ENCODE measurements around the gene COL7A1. TPM values are rescaled to one million over a fixed set of nuclear protein-coding genes. Genes with fewer than 3 reads are reported as not detected.

Gene COL7A1
- total RNA-seq, 1 experiment from 2014 or later, result 91.2 TPM

DNA sequence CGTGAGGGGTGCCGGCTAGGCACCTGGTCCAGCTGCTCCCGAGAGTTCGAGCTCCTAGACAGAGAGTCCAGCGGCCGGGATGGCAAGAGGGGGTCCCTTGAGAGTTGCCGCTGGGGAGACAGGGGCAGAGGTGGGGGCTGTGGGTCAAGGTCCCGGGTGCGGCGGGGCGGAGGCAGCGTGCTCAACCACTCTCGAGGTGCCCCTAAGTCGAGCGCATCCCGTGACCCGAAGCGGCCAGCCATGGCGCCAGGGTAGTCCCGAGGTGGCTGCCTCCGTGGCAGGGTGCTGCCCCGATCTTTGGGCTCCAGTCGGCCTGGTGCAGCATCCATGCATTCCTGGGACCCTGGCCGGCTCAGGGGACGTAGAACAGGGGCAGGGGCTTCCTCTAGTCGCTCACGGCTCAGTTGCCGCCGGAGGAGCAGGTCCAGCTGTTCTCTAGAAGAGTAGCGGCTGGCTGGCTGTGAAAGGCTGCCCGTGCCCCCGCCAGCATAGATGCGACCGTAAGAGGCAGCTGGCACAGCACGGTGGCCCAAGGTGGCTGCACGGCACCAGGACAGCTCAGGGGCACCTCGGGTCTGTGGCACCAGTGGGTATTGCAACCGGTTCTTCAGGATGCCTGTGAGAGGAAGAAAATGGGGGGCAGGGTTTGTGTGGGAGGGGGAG is 44.9 kb upstream of the COL7A1 start:
- intact Hi-C loops (cut with micrococcal nuclease; ENCODE audit: unreplicated experiment), result no loop called here
- Histone ChIP-seq H3K4me3 (no peak overlapping the region), H3K27me3 (ENCODE audit: insufficient read depth, low read depth) (no peaks in the 10 kb centered on the region), H3K4me1 (replicated peaks; ENCODE audit: insufficient read depth) (no peaks in the 10 kb centered on the region), H3K9me3 (ENCODE audit: insufficient read depth, low read depth) (no peaks in the 10 kb centered on the region), H3K79me2 (ENCODE audit: low read depth) (no peaks in the 10 kb centered on the region), H2AFZ (no peak overlapping the region), H3K27ac (no peak overlapping the region), H4K20me1 (ENCODE audit: insufficient read depth) (no peaks in the 10 kb centered on the region), H3K36me3 (ENCODE audit: low read depth) (no peaks in the 10 kb centered on the region), H3F3A (ENCODE audit: insufficient read depth, low read depth) (no peaks in the 10 kb centered on the region), H3K4me2 (no peak overlapping the region), H3K9me2 (ENCODE audit: insufficient read depth) (no peaks in the 10 kb centered on the region)
- TF ChIP-seq, protein P1, sequence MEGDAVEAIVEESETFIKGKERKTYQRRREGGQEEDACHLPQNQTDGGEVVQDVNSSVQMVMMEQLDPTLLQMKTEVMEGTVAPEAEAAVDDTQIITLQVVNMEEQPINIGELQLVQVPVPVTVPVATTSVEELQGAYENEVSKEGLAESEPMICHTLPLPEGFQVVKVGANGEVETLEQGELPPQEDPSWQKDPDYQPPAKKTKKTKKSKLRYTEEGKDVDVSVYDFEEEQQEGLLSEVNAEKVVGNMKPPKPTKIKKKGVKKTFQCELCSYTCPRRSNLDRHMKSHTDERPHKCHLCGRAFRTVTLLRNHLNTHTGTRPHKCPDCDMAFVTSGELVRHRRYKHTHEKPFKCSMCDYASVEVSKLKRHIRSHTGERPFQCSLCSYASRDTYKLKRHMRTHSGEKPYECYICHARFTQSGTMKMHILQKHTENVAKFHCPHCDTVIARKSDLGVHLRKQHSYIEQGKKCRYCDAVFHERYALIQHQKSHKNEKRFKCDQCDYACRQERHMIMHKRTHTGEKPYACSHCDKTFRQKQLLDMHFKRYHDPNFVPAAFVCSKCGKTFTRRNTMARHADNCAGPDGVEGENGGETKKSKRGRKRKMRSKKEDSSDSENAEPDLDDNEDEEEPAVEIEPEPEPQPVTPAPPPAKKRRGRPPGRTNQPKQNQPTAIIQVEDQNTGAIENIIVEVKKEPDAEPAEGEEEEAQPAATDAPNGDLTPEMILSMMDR (conservative IDR thresholded peaks at IDR 0.05), result no peak
- no peak for TF ChIP-seq EZH2 (IDR thresholded peaks at IDR 0.05; ENCODE audit: low read depth)
- DNase-seq, result no peak
- BruUV-seq (replicated peaks), result no TSS peak
- ChIA-PET CTCF (no interaction called here), POLR2A (ENCODE audit: unreplicated experiment) (no interaction called here)

DNA sequence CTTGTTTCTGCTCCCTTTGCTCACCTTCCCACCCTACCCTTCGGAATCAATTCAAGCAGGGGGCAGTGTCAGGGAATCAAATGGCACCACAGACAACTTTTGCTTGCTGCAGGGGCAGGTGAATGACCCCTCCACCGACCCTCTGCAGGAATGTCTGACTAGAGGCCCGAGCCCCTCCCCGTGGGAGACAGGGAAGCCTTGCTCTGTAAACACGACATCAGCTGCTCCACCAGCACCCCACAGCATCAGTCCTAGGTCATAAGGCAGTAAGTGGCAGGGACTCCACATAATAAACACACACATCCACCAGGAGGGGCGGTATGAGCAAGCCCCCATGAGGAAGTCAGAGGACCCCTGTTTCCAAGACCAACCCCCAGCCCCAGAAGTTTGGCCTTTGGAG is 42.2 kb upstream of the COL7A1 start:
- no peaks in the 10 kb centered on the region for H3K4me1 ChIP-seq (replicated peaks; ENCODE audit: insufficient read depth)
- intact Hi-C loops (cut with micrococcal nuclease; ENCODE audit: unreplicated experiment), result no loop called here
- H3K9me2 ChIP-seq (ENCODE audit: insufficient read depth), result no peaks in the 10 kb centered on the region
- H3K27ac ChIP-seq, result no peak overlapping the region
- ChIA-PET CTCF (no interaction called here), POLR2A (ENCODE audit: unreplicated experiment) (no interaction called here)
- TF ChIP-seq, protein P1 (conservative IDR thresholded peaks at IDR 0.05), result no peak
- no peak for TF ChIP-seq EZH2 (IDR thresholded peaks at IDR 0.05; ENCODE audit: low read depth)
- no peak for DNase-seq
- H3F3A ChIP-seq (ENCODE audit: insufficient read depth, low read depth), result 0 out of 2 replicates have a peak, but pooled peaks cover 6% of the 10 kb centered on the region
- H3K27me3 ChIP-seq (ENCODE audit: insufficient read depth, low read depth), result no peaks in the 10 kb centered on the region
- H3K4me3 ChIP-seq, result no peak overlapping the region
- H3K36me3 ChIP-seq (ENCODE audit: low read depth), result no peaks in the 10 kb centered on the region
- H3K79me2 ChIP-seq (ENCODE audit: low read depth), result no peaks in the 10 kb centered on the region
- no peak overlapping the region for H2AFZ ChIP-seq
- 0 out of 2 replicates have a peak, but pooled peaks cover 5% of the 10 kb centered on the region for H4K20me1 ChIP-seq (ENCODE audit: insufficient read depth)
- H3K4me2 ChIP-seq, result no peak overlapping the region
- no TSS peak for BruUV-seq (replicated peaks)
- no peaks in the 10 kb centered on the region for H3K9me3 ChIP-seq (ENCODE audit: insufficient read depth, low read depth)

DNA sequence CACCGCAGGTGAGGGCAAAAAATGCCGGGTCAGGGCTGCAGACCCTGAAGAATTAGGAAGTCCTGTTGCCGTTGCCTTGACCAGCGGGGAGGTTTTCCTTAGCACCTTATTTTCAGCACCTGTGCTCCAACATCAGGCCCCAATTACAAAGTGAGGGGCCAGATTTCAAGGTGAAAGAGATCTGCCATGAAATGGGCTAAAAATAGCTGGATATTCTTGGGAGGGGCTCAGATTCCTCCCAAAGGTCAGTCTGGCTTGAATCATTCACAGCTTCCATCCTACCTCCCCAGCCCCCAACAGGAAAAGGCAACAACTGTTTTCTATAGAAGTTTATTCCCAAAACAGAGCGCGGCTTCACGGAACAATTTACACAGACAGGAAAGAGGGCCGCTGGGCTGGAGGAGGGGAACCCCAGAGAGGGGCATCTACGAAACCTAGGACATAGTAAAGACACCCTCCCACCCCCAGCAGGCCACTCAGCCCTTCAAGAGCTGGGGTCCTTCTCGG is 41.1 kb upstream of the COL7A1 start:
- 0 out of 2 replicates have a peak, but pooled peaks cover 5% of the 10 kb centered on the region for H4K20me1 ChIP-seq (ENCODE audit: insufficient read depth)
- TF ChIP-seq, protein P1 (conservative IDR thresholded peaks at IDR 0.05), result no peak
- no peak for TF ChIP-seq EZH2 (IDR thresholded peaks at IDR 0.05; ENCODE audit: low read depth)
- H2AFZ ChIP-seq, result no peak overlapping the region
- no TSS peak for BruUV-seq (replicated peaks)
- H3K4me3 ChIP-seq, result peak overlapping the region; percentile 89; the same call in 1 of the 2 replicates
- ChIA-PET POLR2A (ENCODE audit: unreplicated experiment) (interaction anchor here (0.5 kb wide), 1 partner anchor 27 kb away, joined by 5 read pairs; no protein-coding TSS in a partner anchor), CTCF (no interaction called here)
- 0 out of 2 replicates have a peak, but pooled peaks cover 6% of the 10 kb centered on the region for H3F3A ChIP-seq (ENCODE audit: insufficient read depth, low read depth)
- no peak for DNase-seq
- H3K9me2 ChIP-seq (ENCODE audit: insufficient read depth), result no peaks in the 10 kb centered on the region
- intact Hi-C loops (cut with micrococcal nuclease; ENCODE audit: unreplicated experiment), result no loop called here
- H3K4me1 ChIP-seq (replicated peaks; ENCODE audit: insufficient read depth), result no peaks in the 10 kb centered on the region
- no peaks in the 10 kb centered on the region for H3K27me3 ChIP-seq (ENCODE audit: insufficient read depth, low read depth)
- no peak overlapping the region for H3K27ac ChIP-seq
- peak overlapping the region; percentile 89 for H3K4me2 ChIP-seq
- no peaks in the 10 kb centered on the region for H3K79me2 ChIP-seq (ENCODE audit: low read depth)
- H3K9me3 ChIP-seq (ENCODE audit: insufficient read depth, low read depth), result no peaks in the 10 kb centered on the region
- H3K36me3 ChIP-seq (ENCODE audit: low read depth), result no peaks in the 10 kb centered on the region
